Thyroid gland (tissue), 4 donors: ENCODE data around the gene LAMA3.
A peak's percentile ranks its signal among the peaks of the same experiment; 100 is the strongest.

Source experiments
- CTCF ChIP-seq, 6 experiments: fragments of 200-600 bp in 3 of 6; fragments of 450-650 bp in 3 of 6; sonication (generic) in 3 of 6; IDR thresholded peaks; one replicate each; pipeline ENCODE4 v1.5.1; 2016 to 2019; ENCODE audit warnings: antibody characterized with exemption in 6 of 6, mild to moderate bottlenecking in 2 of 6, inconsistent platforms in 1 of 6, moderate library complexity in 1 of 6
- POLR2A ChIP-seq, 2 donors: fragments of 450-650 bp; IDR thresholded peaks; one replicate each; pipeline ENCODE4 v1.6.1; 2017; ENCODE audit warnings: antibody characterized with exemption in 2 of 2, mild to moderate bottlenecking in 2 of 2, moderate library complexity in 1 of 2

GRCh38 chr18:23918395-23919032, 229.3 kb downstream of the LAMA3 start:
- peak; percentile 60 to 87 (median 66) for TF ChIP-seq CTCF (IDR thresholded peaks at IDR 0.05)
- no peak for TF ChIP-seq POLR2A (IDR thresholded peaks at IDR 0.05)
